Lower leg skin (tissue), 3 donors: ENCODE data around the gene ARTN.

Source experiments
- CTCF ChIP-seq, 3 donors: fragments of 450-650 bp; IDR thresholded peaks; one replicate each; pipeline ENCODE4 v1.5.1; 2016; ENCODE audit warnings: antibody characterized with exemption in 3 of 3, mild to moderate bottlenecking in 3 of 3, moderate library complexity in 2 of 3
- POLR2A ChIP-seq, 2 donors: fragments of 450-650 bp; IDR thresholded peaks; one replicate each; pipeline ENCODE4 v1.6.1; 2016 to 2017; ENCODE audit warnings: antibody characterized with exemption in 2 of 2, mild to moderate bottlenecking in 1 of 2, moderate library complexity in 1 of 2

- TF ChIP-seq POLR2A (IDR thresholded peaks at IDR 0.05), result no peak
- no peak for TF ChIP-seq CTCF (IDR thresholded peaks at IDR 0.05)
These were observed 46.1 kb downstream of the ARTN start for GRCh38 chr1:43979528-43980254.
